ENCODE measurements around the gene LMO1. TPM values are rescaled to one million over a fixed set of nuclear protein-coding genes. Genes with fewer than 3 reads are reported as not detected.

Gene LMO1
- total RNA-seq, 2 donors from 2014 or later, result not detected

DNA sequence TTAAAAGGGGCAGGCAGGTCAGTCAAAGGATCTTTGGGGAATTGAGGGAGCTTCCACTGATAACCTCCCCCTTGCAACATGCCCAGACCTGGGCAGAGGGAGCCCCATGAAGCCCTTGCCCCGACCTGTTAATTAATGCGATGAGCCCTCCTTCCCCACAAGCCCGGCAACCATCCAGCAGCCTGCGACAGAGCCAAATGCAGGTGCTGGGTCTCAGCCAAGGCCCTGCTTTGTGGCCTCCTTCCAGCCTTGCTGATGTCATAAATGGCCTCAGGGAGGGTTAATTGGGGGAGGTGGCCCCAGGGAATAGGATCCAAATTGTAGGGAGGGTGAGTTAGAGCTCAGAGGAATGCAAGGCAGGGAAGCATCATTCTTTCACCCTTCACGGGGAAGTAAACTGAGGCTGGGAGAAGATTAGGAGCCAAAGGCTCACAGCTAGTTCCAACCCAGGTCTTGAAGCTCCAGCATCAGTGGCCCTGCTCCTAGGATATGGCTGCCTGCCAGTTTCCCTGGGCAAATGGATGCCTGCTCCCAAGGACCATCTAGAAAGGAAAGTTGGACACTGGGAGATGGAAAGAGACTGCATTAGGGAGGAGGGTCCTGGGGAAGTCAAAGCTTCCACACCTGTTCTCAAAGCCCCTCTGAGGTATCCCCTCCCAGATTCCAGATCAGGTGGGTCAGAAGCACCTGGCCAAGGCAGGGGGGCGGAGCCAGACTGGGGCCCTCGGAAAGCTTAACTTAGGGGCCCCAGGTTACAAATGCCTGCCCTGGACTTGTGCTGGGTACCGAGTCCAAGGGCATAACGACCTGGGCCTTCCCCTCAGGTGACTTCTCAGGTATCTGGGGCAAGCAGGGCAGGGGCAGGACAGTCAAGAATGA is 34.1 kb downstream of the LMO1 start:
- TF ChIP-seq CTCF (IDR thresholded peaks at IDR 0.05) (no peak), POLR2AphosphoS5 (IDR thresholded peaks at IDR 0.05) (no peak), POLR2A (IDR thresholded peaks at IDR 0.05) (no peak)
- intact Hi-C loops (cut with DNase I), result loop anchor here (5.0 kb wide), 1 partner anchor 338 kb away; no protein-coding TSS in a partner anchor
- DNase-seq (ENCODE audit: low spot score), result peak; percentile 10
- Histone ChIP-seq H3K27ac (no peak overlapping the region), H3K9me3 (no peaks in the 10 kb centered on the region), H3K4me1 (replicated peaks) (no peaks in the 10 kb centered on the region), H3K27me3 (replicated peaks; ENCODE audit: insufficient read depth) (no peaks in the 10 kb centered on the region), H3K36me3 (no peaks in the 10 kb centered on the region), H3K4me3 (no peak overlapping the region)
- 43% methylated on average over 9 of the region's 9 CpGs for WGBS

GRCh38 chr11:8228231-8228630 is 35.4 kb downstream of the LMO1 start:
- DNase-seq (ENCODE audit: low spot score), result no peak
- WGBS, result 71% methylated on average over 7 of the region's 7 CpGs
- TF ChIP-seq POLR2AphosphoS5 (IDR thresholded peaks at IDR 0.05) (no peak), CTCF (IDR thresholded peaks at IDR 0.05) (no peak), POLR2A (IDR thresholded peaks at IDR 0.05) (no peak)
- no peak overlapping the region for H3K27ac ChIP-seq
- H3K4me1 ChIP-seq (replicated peaks), result no peaks in the 10 kb centered on the region
- H3K4me3 ChIP-seq, result no peak overlapping the region
- no peaks in the 10 kb centered on the region for H3K36me3 ChIP-seq
- intact Hi-C loops (cut with DNase I), result loop anchor here (5.0 kb wide), 1 partner anchor 339 kb away; no protein-coding TSS in a partner anchor
- no peaks in the 10 kb centered on the region for H3K9me3 ChIP-seq
- H3K27me3 ChIP-seq (replicated peaks; ENCODE audit: insufficient read depth), result no peaks in the 10 kb centered on the region

DNA sequence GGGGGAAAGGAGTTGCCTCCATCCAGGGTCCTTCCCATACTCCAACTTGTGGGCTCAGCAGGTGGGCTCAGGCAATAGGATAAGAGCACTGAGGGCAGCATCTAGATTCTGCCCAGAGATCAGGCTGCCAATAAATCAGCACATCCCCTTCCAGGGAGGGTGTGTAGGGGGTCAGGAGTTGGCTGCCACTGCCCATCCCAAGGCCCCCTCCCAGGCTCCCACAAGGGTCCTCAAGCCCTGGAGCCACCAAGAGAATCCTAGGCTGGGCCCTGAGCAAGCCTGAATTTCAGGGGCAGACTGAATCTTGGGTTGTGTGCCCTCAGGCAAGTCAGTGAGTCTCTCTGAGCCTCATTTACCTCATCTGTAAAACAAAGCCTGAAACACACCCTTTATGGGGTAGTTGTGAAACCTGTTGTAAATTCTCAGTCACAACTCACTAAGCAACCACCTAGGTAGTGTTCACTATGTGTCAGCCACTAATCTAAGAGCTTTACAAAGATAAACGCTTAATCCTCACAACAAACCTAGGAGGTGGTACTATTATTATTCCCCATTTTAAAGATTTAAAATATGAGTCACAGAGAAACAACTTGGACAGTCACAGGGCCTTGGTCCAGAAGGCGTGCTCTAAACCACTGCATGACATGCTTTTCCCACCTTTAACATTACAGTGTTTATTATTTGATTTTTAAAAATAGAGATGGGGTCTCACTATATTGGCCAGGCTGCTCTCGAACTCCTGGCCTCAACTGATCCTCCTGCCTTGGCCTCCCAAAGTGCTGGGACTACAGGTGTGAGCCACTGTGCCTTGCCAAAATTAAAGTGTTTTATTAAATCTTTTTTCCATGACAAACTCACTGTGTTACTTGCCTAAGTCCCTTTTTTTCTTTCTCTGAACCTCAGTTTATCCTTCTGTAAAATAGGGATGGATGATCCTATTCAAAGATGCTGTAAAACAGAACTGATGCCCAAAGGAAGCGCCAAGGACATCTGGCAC is 36.2 kb downstream of the LMO1 start:
- no peak for DNase-seq (ENCODE audit: low spot score)
- H3K27me3 ChIP-seq (replicated peaks; ENCODE audit: insufficient read depth), result no peaks in the 10 kb centered on the region
- no peaks in the 10 kb centered on the region for H3K4me1 ChIP-seq (replicated peaks)
- no peak overlapping the region for H3K4me3 ChIP-seq
- WGBS, result 90% methylated on average over 4 of the region's 4 CpGs
- TF ChIP-seq POLR2AphosphoS5 (IDR thresholded peaks at IDR 0.05), result no peak
- no peak for TF ChIP-seq CTCF (IDR thresholded peaks at IDR 0.05)
- H3K9me3 ChIP-seq, result no peaks in the 10 kb centered on the region
- intact Hi-C loops (cut with DNase I), result loop anchor here (5.0 kb wide), 1 partner anchor 340 kb away; no protein-coding TSS in a partner anchor
- no peak overlapping the region for H3K27ac ChIP-seq
- H3K36me3 ChIP-seq, result no peaks in the 10 kb centered on the region

DNA sequence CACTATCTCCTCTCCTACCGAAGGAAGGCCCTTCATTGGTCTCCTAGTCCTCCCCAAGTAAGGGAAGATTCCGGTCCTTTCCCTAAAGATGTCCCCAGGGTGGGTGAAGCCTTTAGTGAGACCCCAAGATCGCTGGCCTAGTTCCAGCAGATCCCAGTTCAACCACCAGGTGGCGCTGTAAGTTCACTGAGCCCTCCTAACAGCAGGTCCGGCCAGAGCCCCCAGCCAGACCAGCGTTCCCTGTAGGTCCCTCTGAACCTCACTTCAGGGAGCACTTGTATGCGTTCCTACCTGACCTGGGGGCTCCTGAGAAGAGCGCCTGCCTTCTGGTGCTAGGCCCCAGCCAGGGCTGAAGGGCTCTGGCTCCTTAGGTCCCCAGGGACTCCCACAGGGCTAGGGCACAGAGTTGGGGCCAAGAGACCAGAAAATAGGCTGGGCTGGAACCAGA is 38.1 kb downstream of the LMO1 start:
- peak; percentile 63 for DNase-seq (ENCODE audit: low spot score)
- H3K4me1 ChIP-seq (replicated peaks), result no peaks in the 10 kb centered on the region
- 9% methylated on average over 8 of the region's 8 CpGs for WGBS
- no peak for TF ChIP-seq POLR2A (IDR thresholded peaks at IDR 0.05)
- TF ChIP-seq CTCF (IDR thresholded peaks at IDR 0.05), result peak; percentile 87 to 96 (median 92)
- no peak overlapping the region for H3K4me3 ChIP-seq
- no peaks in the 10 kb centered on the region for H3K27me3 ChIP-seq (replicated peaks; ENCODE audit: insufficient read depth)
- H3K9me3 ChIP-seq, result no peaks in the 10 kb centered on the region
- intact Hi-C loops (cut with DNase I), result loop anchor here (2.0 to 5.0 kb wide), 2 partner anchors 39 to 342 kb away; no protein-coding TSS in a partner anchor
- no peaks in the 10 kb centered on the region for H3K36me3 ChIP-seq
- H3K27ac ChIP-seq, result no peak overlapping the region

All from prostate gland (tissue), 2 donors.